SKM-1 treated with dmso at 0.1 percent for 144 hours (cell line): Measurements from ENCODE around the gene RASGRF1.
A peak's percentile ranks its signal among the peaks of the same experiment; 100 is the strongest.

Source experiments
- DNase-seq: peaks from one replicate; lab custom pipeline; 2025; ENCODE audit not compliant: unreplicated experiment; lab: John Stamatoyannopoulos, UW

RASGRF1 gene

DNA sequence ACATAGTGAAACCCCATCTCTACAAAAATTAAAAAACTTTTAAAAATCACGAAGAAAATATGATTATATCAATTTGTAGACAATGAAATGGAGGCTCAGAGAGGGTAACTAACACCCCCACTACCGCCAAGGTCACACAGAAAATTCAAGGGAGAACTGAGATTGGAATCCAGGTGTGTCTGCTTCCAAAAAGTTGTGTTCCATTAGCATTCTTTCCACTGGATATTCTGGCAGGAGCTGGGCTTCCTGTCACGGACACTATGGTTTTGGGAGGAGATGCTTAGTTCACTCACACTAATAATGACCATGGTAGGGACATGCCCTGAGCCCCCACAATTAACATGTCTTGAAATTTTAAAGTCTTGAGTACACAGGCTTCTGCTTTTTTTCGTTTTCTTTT, 174.5 kb downstream of the RASGRF1 start:
- no peak for DNase-seq

DNA sequence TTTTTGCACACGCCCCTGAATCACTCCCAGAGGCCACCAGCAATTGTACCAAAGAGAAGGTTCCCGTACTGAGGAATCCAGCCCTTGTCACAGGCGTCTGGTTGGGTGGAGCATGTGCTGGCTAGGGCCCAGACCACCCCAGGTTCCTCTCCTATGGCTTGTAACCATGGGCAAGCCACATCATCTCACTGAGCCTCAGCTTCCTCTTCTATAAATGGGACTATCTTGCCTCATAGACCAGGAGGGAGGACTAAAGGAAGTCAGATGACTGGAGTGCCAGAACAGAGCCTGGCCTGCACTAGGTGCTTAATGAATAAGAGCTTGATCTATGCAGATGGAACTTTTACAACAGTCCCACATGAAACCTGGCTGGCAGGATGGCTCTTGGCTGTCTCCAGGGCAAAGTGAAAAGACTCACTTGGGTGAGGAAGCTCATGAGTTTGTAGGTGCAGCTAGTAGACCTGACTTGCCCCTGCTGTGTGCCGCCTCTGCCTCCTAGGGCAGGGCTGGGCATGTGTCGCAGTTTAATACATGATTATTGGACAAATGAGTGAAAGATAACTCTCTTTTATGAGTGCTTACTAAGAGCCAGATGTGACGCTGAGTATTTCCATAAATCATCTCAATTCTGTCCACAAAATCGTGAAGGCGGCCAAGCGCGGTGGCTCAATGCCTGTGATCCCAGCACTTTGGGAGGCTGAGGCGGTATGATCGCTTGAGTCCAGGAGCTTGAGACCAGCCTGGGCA, 175.1 kb downstream of the RASGRF1 start:
- peak; percentile 95 for DNase-seq

DNA sequence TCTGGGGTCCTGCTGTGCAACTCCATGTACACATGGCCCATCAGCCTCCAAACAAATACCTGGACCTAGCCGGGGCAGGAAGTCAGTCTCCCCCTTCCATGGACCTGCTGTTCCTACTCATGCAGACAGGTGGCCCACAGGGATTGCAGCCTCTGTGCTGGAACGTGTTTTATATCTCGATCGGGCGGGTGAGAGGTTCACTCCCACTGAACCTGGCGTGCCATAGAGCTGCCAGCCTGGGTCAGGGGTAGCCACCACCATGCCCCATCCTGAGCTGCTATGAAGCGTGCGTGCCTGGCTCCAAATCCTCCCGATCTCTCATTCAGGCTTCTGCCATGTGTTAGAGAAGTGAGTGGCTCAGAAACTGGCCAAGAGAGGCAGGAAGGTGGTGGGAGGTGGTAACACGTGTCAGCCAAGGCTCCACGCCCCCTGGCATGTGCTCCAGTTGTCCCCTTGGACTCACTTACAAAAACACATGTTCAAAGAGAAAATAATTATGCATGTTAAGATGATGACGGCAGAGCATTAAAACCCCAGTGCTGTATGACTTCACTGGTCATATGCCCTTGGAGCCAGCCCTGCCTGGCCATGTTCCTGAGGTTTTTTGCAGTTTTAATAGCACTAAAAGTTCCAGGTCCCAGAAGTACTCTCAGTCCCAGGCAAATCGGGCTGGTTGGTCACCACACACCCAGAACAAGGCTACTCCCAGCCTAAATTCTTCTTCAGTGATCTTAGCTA, 176.4 kb downstream of the RASGRF1 start:
- DNase-seq = no peak

DNA sequence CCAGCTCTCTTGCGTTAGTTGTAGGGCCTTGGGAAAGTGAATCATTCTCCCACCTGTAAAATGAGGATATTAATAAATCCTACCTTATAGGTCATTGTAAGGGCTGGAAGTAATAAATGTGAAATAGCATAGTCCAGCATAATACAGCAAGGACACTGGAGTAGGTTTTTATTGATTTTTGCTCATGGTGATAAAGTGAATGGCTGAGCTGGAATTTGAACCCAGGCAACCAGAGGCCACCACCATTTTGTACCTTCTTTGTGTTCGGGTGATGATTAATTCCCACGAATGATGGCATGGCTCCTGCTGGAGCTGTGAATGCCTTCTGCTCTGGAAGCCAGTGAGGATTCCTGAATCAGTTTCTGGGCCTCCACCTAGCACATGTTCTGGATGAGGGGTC, 177.6 kb downstream of the RASGRF1 start:
- DNase-seq = no peak

DNA sequence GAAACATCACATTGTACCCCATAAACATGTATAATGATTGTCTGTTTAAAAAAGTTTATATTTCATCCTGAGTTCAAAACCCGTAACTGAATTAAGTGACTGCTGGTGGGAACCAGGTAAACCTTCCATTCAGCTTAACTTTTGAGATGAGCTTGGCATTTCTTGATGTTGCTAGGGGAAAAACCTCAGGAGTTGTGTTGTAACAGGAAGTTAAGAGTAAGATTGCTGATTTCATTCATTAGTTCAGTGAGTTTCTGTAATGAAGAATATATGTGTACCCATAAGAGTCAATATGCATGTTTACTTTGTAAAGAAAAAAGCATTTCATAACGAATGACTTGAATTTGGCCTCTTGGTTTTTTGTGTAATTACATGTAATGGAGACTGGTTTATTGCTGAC, 178.3 kb downstream of the RASGRF1 start:
- DNase-seq = no peak

DNA sequence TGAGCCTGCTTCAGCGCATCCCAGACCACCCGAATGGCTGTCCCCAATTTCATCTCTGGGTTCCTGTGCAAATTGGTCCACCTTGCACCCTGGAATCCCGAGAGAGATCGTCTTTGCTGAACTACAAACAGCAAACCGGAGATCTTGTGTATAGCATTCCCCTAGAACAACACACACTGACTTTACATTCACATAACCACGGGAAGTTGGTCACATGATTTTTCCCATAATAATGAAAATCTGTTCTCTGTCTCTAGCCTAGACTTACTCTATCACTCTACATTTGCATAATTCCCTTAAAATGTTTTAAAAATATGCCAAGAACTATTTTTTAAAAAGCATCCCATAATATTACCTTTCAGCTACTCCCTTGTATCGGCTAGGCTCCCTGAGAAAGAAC, 180.3 kb downstream of the RASGRF1 start:
- DNase-seq = no peak
